Measurements from ENCODE around the gene HCN4. TPM values are rescaled to one million over a fixed set of nuclear protein-coding genes. Genes with fewer than 3 reads are reported as not detected.

Gene HCN4
- total RNA-seq, 6 donors from 2014 or later, result under 0.01 to 0.69 (median 0.19) TPM

GRCh38 chr15:73395671-73396070 is 26.9 kb upstream of the HCN4 start:
- TF ChIP-seq POLR2A (IDR thresholded peaks at IDR 0.05) (no peak), POLR2AphosphoS5 (IDR thresholded peaks at IDR 0.05) (no peak), CTCF (IDR thresholded peaks at IDR 0.05) (no peak), EP300 (IDR thresholded peaks at IDR 0.05) (no peak)
- ATAC-seq (ENCODE audit: low FRiP score in 2 of 2) (no peak), DNase-seq (no peak)
- H3K4me3 ChIP-seq, result no peak overlapping the region
- no peaks in the 10 kb centered on the region for H3K4me1 ChIP-seq
- no peaks in the 10 kb centered on the region for H3K27me3 ChIP-seq
- no peak overlapping the region for H3K27ac ChIP-seq
- WGBS, 2 donors, result 91 to 100% methylated on average over 2 of the region's 2 CpGs
- H3K9me3 ChIP-seq, result no peaks in the 10 kb centered on the region
- H3K36me3 ChIP-seq, result no peaks in the 10 kb centered on the region

GRCh38 chr15:73394782-73395181 is 26.0 kb upstream of the HCN4 start:
- Histone ChIP-seq H3K27ac (no peak overlapping the region), H3K4me1 (no peaks in the 10 kb centered on the region), H3K4me3 (no peak overlapping the region), H3K9me3 (no peaks in the 10 kb centered on the region), H3K36me3 (no peaks in the 10 kb centered on the region), H3K27me3 (no peaks in the 10 kb centered on the region)
- ATAC-seq (ENCODE audit: low FRiP score in 2 of 2) (no peak), DNase-seq (no peak)
- no peak for TF ChIP-seq POLR2A (IDR thresholded peaks at IDR 0.05)
- no peak for TF ChIP-seq EP300 (IDR thresholded peaks at IDR 0.05)
- no peak for TF ChIP-seq CTCF (IDR thresholded peaks at IDR 0.05)
- TF ChIP-seq POLR2AphosphoS5 (IDR thresholded peaks at IDR 0.05), result no peak

- DNase-seq, result no peak
- 62 to 76% methylated on average over 2 of the region's 2 CpGs for WGBS, 2 donors
Observed at GRCh38 chr15:73393336-73393735, 24.6 kb upstream of the HCN4 start.

GRCh38 chr15:73392025-73392424 is 23.3 kb upstream of the HCN4 start:
- no peaks in the 10 kb centered on the region for H3K9me3 ChIP-seq
- TF ChIP-seq POLR2AphosphoS5 (IDR thresholded peaks at IDR 0.05) (no peak), POLR2A (IDR thresholded peaks at IDR 0.05) (no peak), CTCF (IDR thresholded peaks at IDR 0.05) (no peak), EP300 (IDR thresholded peaks at IDR 0.05) (no peak)
- DNase-seq (no peak), ATAC-seq (ENCODE audit: low FRiP score in 2 of 2) (no peak)
- no peaks in the 10 kb centered on the region for H3K27me3 ChIP-seq
- no peak overlapping the region for H3K4me3 ChIP-seq
- H3K36me3 ChIP-seq, result no peaks in the 10 kb centered on the region
- no peaks in the 10 kb centered on the region for H3K4me1 ChIP-seq
- 54 to 85% methylated on average over 2 of the region's 2 CpGs for WGBS, 2 donors
- no peak overlapping the region for H3K27ac ChIP-seq

More at GRCh38 chr15:73393336-73393735, 24.6 kb upstream of the HCN4 start:
- H3K36me3 ChIP-seq, result no peaks in the 10 kb centered on the region
- no peaks in the 10 kb centered on the region for H3K27me3 ChIP-seq
- H3K4me3 ChIP-seq, result no peak overlapping the region
- no peaks in the 10 kb centered on the region for H3K9me3 ChIP-seq
- TF ChIP-seq POLR2AphosphoS5 (IDR thresholded peaks at IDR 0.05) (no peak), EP300 (IDR thresholded peaks at IDR 0.05) (no peak), POLR2A (IDR thresholded peaks at IDR 0.05) (no peak), CTCF (IDR thresholded peaks at IDR 0.05) (no peak)
- ATAC-seq (ENCODE audit: low FRiP score in 2 of 2), result no peak
- no peaks in the 10 kb centered on the region for H3K4me1 ChIP-seq
- H3K27ac ChIP-seq, result no peak overlapping the region

GRCh38 chr15:73391128-73391872 is 22.5 kb upstream of the HCN4 start:
- Histone ChIP-seq H3K27me3 (no peaks in the 10 kb centered on the region), H3K4me1 (no peaks in the 10 kb centered on the region), H3K4me3 (no peak overlapping the region), H3K36me3 (no peaks in the 10 kb centered on the region), H3K27ac (no peak overlapping the region), H3K9me3 (no peaks in the 10 kb centered on the region)
- no peak for TF ChIP-seq POLR2AphosphoS5 (IDR thresholded peaks at IDR 0.05)
- TF ChIP-seq CTCF (IDR thresholded peaks at IDR 0.05), result no peak
- no peak for TF ChIP-seq POLR2A (IDR thresholded peaks at IDR 0.05)
- TF ChIP-seq EP300 (IDR thresholded peaks at IDR 0.05), result no peak
- 62 to 73% methylated on average over 5 to 7 of the region's 7 CpGs for WGBS, 2 donors
- ATAC-seq (ENCODE audit: low FRiP score in 2 of 2), result no peak
- DNase-seq, result no peak
